Thyroid gland (tissue), 4 donors: Measurements from ENCODE around the gene RANBP2.

Experiments
- CTCF ChIP-seq, 6 experiments: fragments of 200-600 bp in 3 of 6; fragments of 450-650 bp in 3 of 6; sonication (generic) in 3 of 6; IDR thresholded peaks; one replicate each; pipeline ENCODE4 v1.5.1; 2016 to 2019; ENCODE audit warnings: antibody characterized with exemption in 6 of 6, mild to moderate bottlenecking in 2 of 6, inconsistent platforms in 1 of 6, moderate library complexity in 1 of 6
- POLR2A ChIP-seq, 2 donors: fragments of 450-650 bp; IDR thresholded peaks; one replicate each; pipeline ENCODE4 v1.6.1; 2017; ENCODE audit warnings: antibody characterized with exemption in 2 of 2, mild to moderate bottlenecking in 2 of 2, moderate library complexity in 1 of 2

GRCh38 chr2:108825736-108826135 lies 106.5 kb downstream of the RANBP2 start:
- no peak for TF ChIP-seq CTCF (IDR thresholded peaks at IDR 0.05)
- TF ChIP-seq POLR2A (IDR thresholded peaks at IDR 0.05): no peak
